CD8-positive, alpha-beta memory T cell (primary cell): Measurements from ENCODE around the gene EWSR1. TPM values are rescaled to one million over a fixed set of nuclear protein-coding genes. Genes with fewer than 3 reads are reported as not detected.

ENCODE experiments used
- CTCF ChIA-PET: fragments of 350-600 bp; sonication (Branson Sonifier 250); formaldehyde crosslinking; loops from one replicate; lab custom pipeline; 2021; ENCODE audit warnings: antibody characterized with exemption; lab: Charles Lee
- POLR2A ChIA-PET: fragments of 350-600 bp; sonication (Branson Sonifier 250); formaldehyde crosslinking; loops from one replicate; lab custom pipeline; 2021; ENCODE audit warnings: antibody characterized with exemption; lab: Charles Lee
- DNase-seq, 5 donors: peaks; one replicate each; pipeline versions ENCODE4 v3.0.0 to v3.0.0-alpha.2; 2020 to 2022; ENCODE audit warnings: mixed read lengths in 1 of 5
- H3K27ac ChIP-seq: one replicate; pipeline ENCODE4 v1.7.0; 2013; ENCODE audit warnings: low read depth, mild to moderate bottlenecking, low read length, moderate library complexity
- H3K27me3 ChIP-seq: 2 replicates; pipeline ENCODE4 v1.7.0; 2013; ENCODE audit warnings: low read length, mild to moderate bottlenecking; ENCODE audit not compliant: insufficient read depth, poor library complexity, severe bottlenecking
- H3K36me3 ChIP-seq: 2 replicates; pipeline ENCODE4 v1.7.0; 2013; ENCODE audit warnings: mild to moderate bottlenecking, low read length, moderate library complexity; ENCODE audit not compliant: insufficient read depth
- H3K4me1 ChIP-seq: 2 replicates; pipeline ENCODE4 v1.7.0; 2013; ENCODE audit warnings: mild to moderate bottlenecking, low read length, moderate library complexity; ENCODE audit not compliant: insufficient read depth
- H3K4me3 ChIP-seq: 2 replicates; pipeline ENCODE4 v1.7.0; 2013; ENCODE audit warnings: mild to moderate bottlenecking, low read length
- H3K9me3 ChIP-seq: 2 replicates; pipeline ENCODE4 v1.7.0; 2013; ENCODE audit warnings: mild to moderate bottlenecking, low read length
- H3K27ac Mint-ChIP-seq, 8 donors: one replicate each; pipeline ENCODE4 v1.8.0; 2020 to 2021; ENCODE audit warnings: mixed read lengths in 8 of 8, mild to moderate bottlenecking in 6 of 8, inconsistent platforms in 3 of 8, moderate library complexity in 3 of 8
- H3K27me3 Mint-ChIP-seq, 2 donors: one replicate each; pipeline ENCODE4 v1.8.0; 2020 to 2021; ENCODE audit warnings: mixed read lengths in 2 of 2, mild to moderate bottlenecking in 1 of 2, moderate library complexity in 1 of 2
- H3K36me3 Mint-ChIP-seq, 3 donors: one replicate each; pipeline ENCODE4 v1.8.0; 2020 to 2021; ENCODE audit warnings: mixed read lengths in 3 of 3, inconsistent platforms in 1 of 3, mild to moderate bottlenecking in 1 of 3
- H3K4me1 Mint-ChIP-seq, 3 donors: one replicate each; pipeline ENCODE4 v1.8.0; 2020 to 2021; ENCODE audit warnings: mixed read lengths in 3 of 3, inconsistent platforms in 1 of 3, mild to moderate bottlenecking in 1 of 3
- H3K4me3 Mint-ChIP-seq, 7 donors: one replicate each; pipeline ENCODE4 v1.8.0; 2020 to 2021; ENCODE audit warnings: mixed read lengths in 7 of 7, mild to moderate bottlenecking in 6 of 7, moderate library complexity in 4 of 7, inconsistent platforms in 2 of 7
- H3K9me3 Mint-ChIP-seq, 5 donors: one replicate each; pipeline ENCODE4 v1.8.0; 2020 to 2022; ENCODE audit warnings: mixed read lengths in 5 of 5, mild to moderate bottlenecking in 3 of 5, moderate library complexity in 2 of 5, inconsistent platforms in 1 of 5
- polyA plus RNA-seq: library from polyadenylated mRNA; unstranded; fragments of 300-500 nt; fragmentation: Illumina TruSeq; gene quantifications from one replicate; pipeline ENCODE4 v1.2.3, GENCODE V29; 2021
- total RNA-seq, 2 experiments: library from RNA; stranded (reverse); gene quantifications; one replicate each; pipeline ENCODE4 v1.2.3, GENCODE V29; 2021

Gene EWSR1
- total and polyA plus RNA-seq, 3 experiments from 2014 or later, result 219 to 327 (median 312) TPM

- Mint-ChIP-seq H3K4me3 (peak overlapping the region; percentile 15 to 85 (median 34)), H3K27me3 (peaks cover 13 to 34% of the 10 kb centered on the region in 2 donors), H3K36me3 (no peaks in the 10 kb centered on the region), H3K27ac (peak overlapping the region in 2 of 8 donors; percentile 13 to 17), H3K9me3 (no peaks in the 10 kb centered on the region), H3K4me1 (peaks cover 10 to 42% (median 12%) of the 10 kb centered on the region in 3 donors)
- Histone ChIP-seq H3K27ac (no peak overlapping the region), H3K9me3 (no peaks in the 10 kb centered on the region), H3K27me3 (peaks cover 14% of the 10 kb centered on the region), H3K4me3 (no peak overlapping the region), H3K36me3 (no peaks in the 10 kb centered on the region), H3K4me1 (peaks cover 3% of the 10 kb centered on the region)
- ChIA-PET POLR2A (no interaction called here), CTCF (no interaction called here)
- DNase-seq, result no peak
Measured at GRCh38 chr22:29308148-29308790, 40.2 kb downstream of the EWSR1 start.

- H3K4me3 Mint-ChIP-seq, result peak overlapping the region; percentile 15 to 85 (median 34)
- CTCF ChIA-PET, result no interaction called here
Measured at GRCh38 chr22:29308791-29309262, 40.8 kb downstream of the EWSR1 start.

GRCh38 chr22:29309332-29310064 is 41.4 kb downstream of the EWSR1 start:
- Histone ChIP-seq H3K4me3 (no peak overlapping the region), H3K9me3 (no peaks in the 10 kb centered on the region), H3K36me3 (no peaks in the 10 kb centered on the region), H3K4me1 (peaks cover 11% of the 10 kb centered on the region), H3K27me3 (peaks cover 20% of the 10 kb centered on the region), H3K27ac (no peak overlapping the region)
- no peak for DNase-seq
- Mint-ChIP-seq H3K27ac (peak overlapping the region in 1 of 8 donors; percentile 13), H3K27me3 (peaks cover 21 to 46% of the 10 kb centered on the region in 2 donors), H3K9me3 (no peaks in the 10 kb centered on the region), H3K4me3 (peak overlapping the region in 2 of 7 donors; percentile 77 to 85), H3K4me1 (peaks cover 20 to 53% (median 21%) of the 10 kb centered on the region in 3 donors), H3K36me3 (no peaks in the 10 kb centered on the region)
- POLR2A ChIA-PET, result no interaction called here
- CTCF ChIA-PET, result no interaction called here

More at GRCh38 chr22:29308791-29309262, 40.8 kb downstream of the EWSR1 start:
- DNase-seq, result peak in 2 of 5 donors; percentile 18 to 45
- Mint-ChIP-seq H3K4me1 (peaks cover 13 to 47% (median 14%) of the 10 kb centered on the region in 3 donors), H3K27ac (peak overlapping the region in 2 of 8 donors; percentile 13 to 17), H3K9me3 (no peaks in the 10 kb centered on the region), H3K36me3 (no peaks in the 10 kb centered on the region), H3K27me3 (peaks cover 17 to 40% of the 10 kb centered on the region in 2 donors)
- no peak overlapping the region for H3K27ac ChIP-seq
- POLR2A ChIA-PET, result no interaction called here
- H3K4me1 ChIP-seq, result peaks cover 5% of the 10 kb centered on the region
- no peak overlapping the region for H3K4me3 ChIP-seq
- H3K27me3 ChIP-seq, result peaks cover 17% of the 10 kb centered on the region
- no peaks in the 10 kb centered on the region for H3K36me3 ChIP-seq
- H3K9me3 ChIP-seq, result no peaks in the 10 kb centered on the region

- DNase-seq, result no peak
- Mint-ChIP-seq H3K9me3 (no peaks in the 10 kb centered on the region), H3K4me1 (peaks cover 23 to 56% (median 23%) of the 10 kb centered on the region in 3 donors), H3K27me3 (peaks cover 23 to 47% of the 10 kb centered on the region in 2 donors), H3K36me3 (no peaks in the 10 kb centered on the region), H3K4me3 (peak overlapping the region in 1 of 7 donors; percentile 43), H3K27ac (peak overlapping the region in 1 of 8 donors; percentile 83)
- Histone ChIP-seq H3K4me1 (peaks cover 14% of the 10 kb centered on the region), H3K9me3 (no peaks in the 10 kb centered on the region), H3K27me3 (peaks cover 22% of the 10 kb centered on the region), H3K27ac (no peak overlapping the region), H3K4me3 (no peak overlapping the region), H3K36me3 (no peaks in the 10 kb centered on the region)
- ChIA-PET POLR2A (no interaction called here), CTCF (no interaction called here)
Measured at GRCh38 chr22:29310065-29310862, 42.2 kb downstream of the EWSR1 start.

GRCh38 chr22:29310863-29311339 is 42.8 kb downstream of the EWSR1 start:
- Histone ChIP-seq H3K27ac (no peak overlapping the region), H3K4me1 (peaks cover 14% of the 10 kb centered on the region), H3K9me3 (no peaks in the 10 kb centered on the region), H3K36me3 (no peaks in the 10 kb centered on the region), H3K4me3 (no peak overlapping the region), H3K27me3 (peaks cover 20% of the 10 kb centered on the region)
- Mint-ChIP-seq H3K27ac (peak overlapping the region in 1 of 8 donors; percentile 83), H3K4me3 (no peak overlapping the region), H3K4me1 (peaks cover 22 to 56% (median 23%) of the 10 kb centered on the region in 3 donors), H3K36me3 (no peaks in the 10 kb centered on the region), H3K9me3 (no peaks in the 10 kb centered on the region), H3K27me3 (peaks cover 22 to 43% of the 10 kb centered on the region in 2 donors)
- ChIA-PET CTCF (no interaction called here), POLR2A (no interaction called here)
- peak in 4 of 5 donors; percentile 15 to 67 (median 34) for DNase-seq

- Histone ChIP-seq H3K27ac (no peak overlapping the region), H3K4me3 (no peak overlapping the region), H3K27me3 (peaks cover 18% of the 10 kb centered on the region), H3K4me1 (peaks cover 14% of the 10 kb centered on the region), H3K9me3 (no peaks in the 10 kb centered on the region), H3K36me3 (no peaks in the 10 kb centered on the region)
- H3K4me3 Mint-ChIP-seq, result no peak overlapping the region
- no peak overlapping the region for H3K27ac Mint-ChIP-seq
- peaks cover 22 to 44% of the 10 kb centered on the region in 2 donors for H3K27me3 Mint-ChIP-seq
- H3K36me3 Mint-ChIP-seq, result no peaks in the 10 kb centered on the region
- ChIA-PET CTCF (no interaction called here), POLR2A (no interaction called here)
- H3K9me3 Mint-ChIP-seq, result no peaks in the 10 kb centered on the region
- no peak for DNase-seq
- H3K4me1 Mint-ChIP-seq, result peaks cover 21 to 55% (median 23%) of the 10 kb centered on the region in 3 donors
Measured at GRCh38 chr22:29311464-29312217, 43.6 kb downstream of the EWSR1 start.
